GM12801 (cell line): ENCODE results near the gene TLE4.

Source experiments
- CTCF ChIP-seq: IDR thresholded peaks from one replicate; pipeline ENCODE4 v1.5.1; 2011; ENCODE audit warnings: control low read depth; ENCODE audit not compliant: insufficient read length; ENCODE audit errors: extremely low read depth

The TLE4 gene

GRCh38 chr9:79609468-79610018 is 37.8 kb downstream of the TLE4 start:
- TF ChIP-seq CTCF = no peak

- TF ChIP-seq CTCF = no peak
These were observed 38.4 kb downstream of the TLE4 start for GRCh38 chr9:79610019-79610631.

- TF ChIP-seq CTCF = no peak
These were observed 39.2 kb downstream of the TLE4 start for GRCh38 chr9:79610791-79611614.

- no peak for TF ChIP-seq CTCF
These were observed 41.4 kb downstream of the TLE4 start for GRCh38 chr9:79613145-79613544.

GRCh38 chr9:79615038-79615437 is 43.3 kb downstream of the TLE4 start:
- no peak for TF ChIP-seq CTCF

- no peak for TF ChIP-seq CTCF
These were observed 44.2 kb downstream of the TLE4 start for GRCh38 chr9:79616013-79616412.

GRCh38 chr9:79616971-79617370 is 45.2 kb downstream of the TLE4 start:
- no peak for TF ChIP-seq CTCF
